ENCODE data around the gene SLC15A1.

DNA sequence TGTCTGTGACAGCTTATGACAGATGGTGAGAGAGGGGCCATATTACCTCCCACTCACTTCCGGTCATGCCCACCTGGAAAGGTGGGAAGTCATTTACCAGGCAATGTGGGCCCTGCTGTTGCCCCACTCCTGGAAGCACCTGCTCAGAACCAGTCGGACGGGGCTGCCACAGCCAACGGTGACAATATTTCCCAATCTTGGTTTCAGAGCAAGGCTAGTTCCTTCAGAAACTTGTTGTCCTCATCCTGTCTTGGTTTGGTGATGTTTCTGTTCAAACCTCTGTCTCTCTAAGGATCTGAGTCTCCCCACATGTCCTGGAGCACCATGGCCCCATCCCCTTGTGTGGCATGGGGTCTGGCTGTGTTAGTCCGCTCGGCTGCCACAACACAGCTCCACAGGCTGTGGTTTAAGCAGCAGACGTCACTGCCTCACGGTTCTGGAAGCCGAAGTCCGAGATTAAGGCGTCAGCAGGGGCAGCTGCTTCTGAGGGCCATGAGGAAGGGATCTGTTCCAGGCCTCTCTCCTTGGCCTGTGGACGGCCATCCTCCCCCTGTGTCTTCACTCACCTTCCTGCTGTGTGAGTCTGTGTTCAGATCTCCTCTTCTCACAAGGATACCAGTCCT, 31.5 kb upstream of the SLC15A1 start:
- TF ChIP-seq CTCF (IDR thresholded peaks at IDR 0.05) = no peak
- no peak for TF ChIP-seq POLR2AphosphoS5 (IDR thresholded peaks at IDR 0.05)

Measured in gastroesophageal sphincter (tissue), 3 donors.